ENCODE data around the gene PSAP.
"Not testable (repeated sequence)": the region's sequence is repeated elsewhere in the genome, so short reads cannot be mapped to it uniquely, and the experiment has no call there.

PSAP gene

GRCh38 chr10:71873582-71874211 is 22.6 kb upstream of the PSAP start:
- DNase-seq, result no peak

- not testable (repeated sequence) for DNase-seq
These were observed 18.6 kb upstream of the PSAP start for GRCh38 chr10:71869601-71870000.

- peak; percentile 30 for DNase-seq
These were observed 17.2 kb upstream of the PSAP start for GRCh38 chr10:71868192-71868697.

GRCh38 chr10:71865561-71866041 is 14.6 kb upstream of the PSAP start:
- no peak for DNase-seq

- DNase-seq, result peak; percentile 26
These were observed 13.9 kb upstream of the PSAP start for GRCh38 chr10:71864911-71865361.

- no peak for DNase-seq
These were observed 12.2 kb upstream of the PSAP start for GRCh38 chr10:71863203-71863602.

- DNase-seq, result peak; percentile 95
These were observed 9.4 kb upstream of the PSAP start for GRCh38 chr10:71860243-71861029.

GRCh38 chr10:71857934-71858890 is 7.2 kb upstream of the PSAP start:
- no peak for DNase-seq

- DNase-seq, result no peak
These were observed 5.6 kb upstream of the PSAP start for GRCh38 chr10:71856619-71857018.

- DNase-seq, result no peak
These were observed 3.0 kb upstream of the PSAP start for GRCh38 chr10:71854031-71854430.

GRCh38 chr10:71852355-71852937 is 1.4 kb upstream of the PSAP start:
- DNase-seq, result no peak

GRCh38 chr10:71851465-71852095 is 529 bp upstream of the PSAP start:
- not testable (repeated sequence) for DNase-seq

GRCh38 chr10:71850021-71850742 is 869 bp downstream of the PSAP start:
- no peak for DNase-seq

GRCh38 chr10:71849461-71849908 is 1.6 kb downstream of the PSAP start:
- DNase-seq, result no peak

GRCh38 chr10:71848325-71849275 is 2.5 kb downstream of the PSAP start:
- DNase-seq, result no peak

GRCh38 chr10:71847418-71847817 is 3.6 kb downstream of the PSAP start:
- no peak for DNase-seq

- DNase-seq, result no peak
These were observed 4.2 kb downstream of the PSAP start for GRCh38 chr10:71846816-71847215.

- no peak for DNase-seq
These were observed 5.3 kb downstream of the PSAP start for GRCh38 chr10:71845410-71846405.

GRCh38 chr10:71844695-71845094 is 6.4 kb downstream of the PSAP start:
- no peak for DNase-seq

Measured in T1000 (cell line).